Measurements from ENCODE around the gene KBTBD12. TPM values are rescaled to one million over a fixed set of nuclear protein-coding genes. Genes with fewer than 3 reads are reported as not detected.
A peak's percentile ranks its signal among the peaks of the same experiment; 100 is the strongest.

The KBTBD12 gene
- total and polyA plus RNA-seq, 10 of the 15 experiments (the other 5 are each of a cell fraction or from before 2014, with no cell fraction given): 0.01 to 0.11 TPM; not detected in 8

DNA sequence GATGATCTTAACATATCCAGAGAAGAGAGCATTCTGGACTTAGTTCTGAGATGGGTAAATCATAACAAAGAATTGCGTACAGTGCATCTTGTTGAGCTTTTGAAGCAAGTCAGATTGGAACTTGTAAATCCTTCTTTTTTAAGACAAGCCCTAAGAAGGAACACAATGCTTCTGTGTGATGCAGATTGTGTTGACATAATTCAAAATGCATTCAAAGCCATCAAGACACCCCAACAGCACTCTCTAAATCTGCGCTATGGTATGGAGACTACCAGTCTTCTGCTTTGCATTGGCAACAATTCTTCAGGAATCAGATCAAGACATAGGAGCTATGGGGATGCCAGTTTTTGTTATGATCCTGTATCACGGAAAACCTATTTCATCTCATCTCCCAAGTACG lies 8.6 kb downstream of the KBTBD12 start (continued):
- no peak for TF ChIP-seq REST (IDR thresholded peaks at IDR 0.05; ENCODE audit: low read depth, low read length)

DNA sequence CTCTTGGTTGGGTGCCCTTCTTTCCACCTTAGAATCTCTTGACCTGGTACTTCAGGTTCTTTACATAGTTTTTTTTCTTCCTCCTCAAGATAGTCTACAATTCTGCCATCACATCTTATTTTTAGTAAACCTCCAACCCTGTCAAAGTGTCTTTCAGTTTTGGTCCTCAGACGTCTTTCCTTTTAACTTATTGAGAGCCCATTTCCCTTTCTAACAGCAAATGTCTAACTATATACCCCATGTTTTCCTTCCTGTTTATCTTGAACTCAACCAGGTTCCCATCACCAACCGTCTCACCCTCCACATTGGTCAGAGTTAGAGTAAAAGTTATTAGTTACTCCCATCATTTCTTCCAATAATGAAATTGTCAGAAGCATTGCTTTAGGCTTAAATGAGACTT lies 10.4 kb downstream of the KBTBD12 start:
- ATAC-seq: peak; percentile 42
- in situ Hi-C loops (cut with MboI): no loop called here
- WGBS (ENCODE audit: insufficient coverage, insufficient replicate concordance, low lambda C conversion rate, missing lambda C conversion rate): 2% methylated on average over 2 of the region's 2 CpGs
- Histone ChIP-seq H3K79me2 (ENCODE audit: control insufficient read depth, insufficient read depth, low read length) (no peaks in the 10 kb centered on the region), H4K20me1 (ENCODE audit: control insufficient read depth, insufficient read depth) (no peaks in the 10 kb centered on the region), H3K9ac (ENCODE audit: control insufficient read depth, insufficient read depth, low read length) (no peak overlapping the region), H3K27me3 (replicated peaks in 1 of 2; ENCODE audit: control insufficient read depth in 2 of 2, insufficient read depth in 2 of 2, low read length in 1 of 2) (no peaks in the 10 kb centered on the region), H3K27ac (ENCODE audit: control insufficient read depth, insufficient read depth) (no peak overlapping the region), H3K9me3 (replicated peaks; ENCODE audit: control insufficient read depth, insufficient read depth, low read length) (no peaks in the 10 kb centered on the region), H3K4me2 (ENCODE audit: control insufficient read depth, insufficient read depth) (peak overlapping the region; percentile 41), H3K4me1 (ENCODE audit: control insufficient read depth, insufficient read depth, low read length) (peaks cover 8% of the 10 kb centered on the region), H3K36me3 (ENCODE audit: control insufficient read depth in 2 of 2, insufficient read depth in 2 of 2, low read length in 1 of 2) (no peaks in the 10 kb centered on the region), H3K4me3 (no peak overlapping the region), H2AFZ (ENCODE audit: control insufficient read depth, low read depth, low read length) (peak overlapping the region; percentile 61)
- SMC1A ChIA-PET (ENCODE audit: uncharacterized antibody, unreplicated experiment): no interaction called here
- peak; percentile 65 for FAIRE-seq
- DNase-seq (ENCODE audit: low read depth, low spot score): peak; percentile 12
- POLR2A ChIA-PET: no interaction called here
- CTCF ChIA-PET: no interaction called here
- intact Hi-C loops (cut with micrococcal nuclease; ENCODE audit: unreplicated experiment): no loop called here
- TF ChIP-seq SMAD1 (IDR thresholded peaks at IDR 0.05; ENCODE audit: low read depth, partially characterized antibody) (no peak), SREBF1 (IDR thresholded peaks at IDR 0.05; ENCODE audit: low read length) (no peak), ZBED1 (IDR thresholded peaks at IDR 0.05; ENCODE audit: borderline replicate concordance) (no peak), HDAC6 (IDR thresholded peaks at IDR 0.05; ENCODE audit: unreplicated experiment) (no peak), SP1 (IDR thresholded peaks at IDR 0.05; ENCODE audit: low read depth, low read length) (no peak), YY1 (IDR thresholded peaks at IDR 0.05; ENCODE audit: low read depth, low read length) (no peak), IRF5 (IDR thresholded peaks at IDR 0.05; ENCODE audit: borderline replicate concordance) (no peak), CHD1 (IDR thresholded peaks at IDR 0.05; ENCODE audit: low read depth, low read length) (no peak)
- TF ChIP-seq, protein P1, sequence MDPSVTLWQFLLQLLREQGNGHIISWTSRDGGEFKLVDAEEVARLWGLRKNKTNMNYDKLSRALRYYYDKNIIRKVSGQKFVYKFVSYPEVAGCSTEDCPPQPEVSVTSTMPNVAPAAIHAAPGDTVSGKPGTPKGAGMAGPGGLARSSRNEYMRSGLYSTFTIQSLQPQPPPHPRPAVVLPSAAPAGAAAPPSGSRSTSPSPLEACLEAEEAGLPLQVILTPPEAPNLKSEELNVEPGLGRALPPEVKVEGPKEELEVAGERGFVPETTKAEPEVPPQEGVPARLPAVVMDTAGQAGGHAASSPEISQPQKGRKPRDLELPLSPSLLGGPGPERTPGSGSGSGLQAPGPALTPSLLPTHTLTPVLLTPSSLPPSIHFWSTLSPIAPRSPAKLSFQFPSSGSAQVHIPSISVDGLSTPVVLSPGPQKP (IDR thresholded peaks at IDR 0.05; ENCODE audit: low read depth, low read length): no peak
- RAD21 ChIA-PET (ENCODE audit: unreplicated experiment): no interaction called here
- no TSS peak for BruUV-seq (replicated peaks)

Data from GM12878 (cell line).